Posterior cingulate gyrus (tissue), 11 donors: ENCODE results near the gene RAB33B.
"Not testable (repeated sequence)": the region's sequence is repeated elsewhere in the genome, so short reads cannot be mapped to it uniquely, and the experiment has no call there.

Experiments
- DNase-seq, 10 donors: peaks; one replicate each; pipeline versions ENCODE4 v3.0.0 to v3.0.0-alpha.2; 2020 to 2021; ENCODE audit warnings: mixed read lengths in 3 of 10
- intact Hi-C: fragments of 100-400 bp; cut with DNase I; formaldehyde crosslinking; loops from one replicate; pipeline ENCODE4 v1.15.1; 2023

The RAB33B gene

GRCh38 chr4:139454111-139455045 lies at the start of gene RAB33B:
TSS of gene RAB33B (plus strand) at chr4:139454121. CDS start at chr4:139454196, 75 bp downstream.
- intact Hi-C loops, result loop anchor here (5.0 to 10.0 kb wide), 3 partner anchors 103 to 280 kb away; partner anchors contain the start of genes ELF2 and SETD7
- DNase-seq, result peak in 2 of 10 donors; percentile 90 to 98

DNA sequence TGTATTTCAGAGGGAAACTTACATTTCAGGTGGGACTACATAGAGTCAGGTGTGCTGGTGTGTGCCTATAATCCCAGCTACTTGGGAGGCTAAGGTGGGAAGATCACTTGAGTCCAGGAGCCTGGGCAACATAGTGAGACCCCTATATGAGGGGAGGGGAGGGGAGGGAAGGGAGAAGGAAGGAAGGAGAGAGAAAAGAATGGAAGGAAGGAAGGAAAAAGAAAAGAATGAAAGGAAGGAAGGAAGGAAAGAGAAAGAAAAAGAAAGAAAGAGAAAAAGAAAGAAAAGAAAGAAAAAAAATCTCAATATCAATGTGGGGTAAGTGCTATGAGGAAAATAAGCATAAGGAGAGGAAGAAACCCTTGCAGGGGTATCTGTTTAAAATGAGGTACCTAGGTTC lies 43.6 kb upstream of the RAB33B start:
- no peak for DNase-seq
- intact Hi-C loops, result no loop called here

GRCh38 chr4:139414671-139415210 lies 39.2 kb upstream of the RAB33B start:
- DNase-seq, intact Hi-C loops: not testable (repeated sequence)

GRCh38 chr4:139416073-139416673 lies 37.7 kb upstream of the RAB33B start:
- intact Hi-C loops, result no loop called here
- peak in 1 of 10 donors; percentile 17 for DNase-seq

DNA sequence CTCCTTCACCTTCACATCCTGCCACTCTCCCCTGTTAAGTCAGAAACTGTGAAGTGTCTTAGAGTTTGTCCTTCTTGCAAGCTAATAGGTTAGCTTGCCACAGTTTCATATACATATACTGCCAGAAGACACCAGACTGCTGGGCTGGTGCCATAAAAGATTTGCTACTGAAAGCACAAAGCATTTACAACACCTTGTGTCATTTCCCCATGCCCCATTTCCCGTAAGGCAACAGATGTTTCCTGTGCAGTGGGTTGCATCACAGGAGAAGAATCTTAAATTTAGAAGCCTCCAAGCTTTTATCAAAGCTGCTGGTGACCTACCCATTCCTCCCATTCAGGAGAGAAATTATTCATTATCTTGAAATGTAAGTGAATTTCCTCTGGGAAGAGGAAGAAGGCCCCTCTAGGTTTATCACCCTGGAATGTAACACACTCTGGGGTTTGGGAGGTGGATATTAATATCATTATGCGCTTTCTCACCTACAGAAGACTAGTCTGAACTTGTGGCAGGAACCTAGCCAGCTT lies 34.5 kb upstream of the RAB33B start:
- peak in 4 of 10 donors; percentile 16 to 47 (median 27) for DNase-seq
- intact Hi-C loops, result no loop called here

DNA sequence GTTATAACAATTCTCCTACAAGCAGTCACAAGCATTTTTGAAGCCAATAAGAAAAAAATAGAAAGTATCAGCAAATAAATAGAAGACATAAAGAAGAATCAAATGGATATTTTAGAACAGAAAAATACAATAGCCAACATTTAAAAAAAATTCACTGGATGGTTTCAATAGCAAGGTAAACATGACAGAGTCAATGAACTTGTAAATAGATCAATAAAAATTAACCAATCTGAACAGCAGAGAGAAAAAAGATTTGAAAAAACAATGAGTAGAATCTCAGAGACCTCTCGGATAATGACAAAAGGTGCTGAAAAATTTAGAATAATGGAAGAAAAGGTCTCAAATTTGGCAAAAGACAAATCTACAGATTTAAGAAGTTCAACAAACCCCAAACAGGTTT lies 33.3 kb upstream of the RAB33B start:
- no peak for DNase-seq
- intact Hi-C loops, result no loop called here

DNA sequence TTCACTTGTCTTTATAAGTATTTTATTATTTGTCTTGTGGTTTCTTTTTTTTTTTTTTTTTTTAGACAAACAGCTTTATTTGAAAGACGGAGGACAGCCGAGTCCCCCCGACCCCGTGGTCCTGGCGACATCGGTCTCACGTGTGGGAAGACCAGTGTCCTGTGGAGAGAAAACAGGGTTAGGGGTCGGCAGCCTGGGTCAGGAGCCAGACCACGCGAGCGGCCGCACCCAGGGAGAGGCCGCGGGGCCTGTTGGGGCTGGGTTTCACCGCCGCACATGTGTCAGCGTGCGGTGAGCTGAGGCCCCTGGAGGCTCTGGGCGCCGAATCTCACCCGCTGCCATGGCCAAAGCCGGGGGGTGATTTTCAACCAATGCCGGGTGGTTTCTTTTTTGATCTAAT lies 17.8 kb upstream of the RAB33B start:
- intact Hi-C loops, result no loop called here
- no peak for DNase-seq

- intact Hi-C loops, result no loop called here
- no peak for DNase-seq
Measured at GRCh38 chr4:139438141-139438540, 15.8 kb upstream of the RAB33B start.

GRCh38 chr4:139441029-139441428 lies 12.9 kb upstream of the RAB33B start:
- intact Hi-C loops, result no loop called here
- DNase-seq, result no peak

GRCh38 chr4:139443661-139444060 lies 10.3 kb upstream of the RAB33B start:
- DNase-seq, result no peak
- intact Hi-C loops, result no loop called here

DNA sequence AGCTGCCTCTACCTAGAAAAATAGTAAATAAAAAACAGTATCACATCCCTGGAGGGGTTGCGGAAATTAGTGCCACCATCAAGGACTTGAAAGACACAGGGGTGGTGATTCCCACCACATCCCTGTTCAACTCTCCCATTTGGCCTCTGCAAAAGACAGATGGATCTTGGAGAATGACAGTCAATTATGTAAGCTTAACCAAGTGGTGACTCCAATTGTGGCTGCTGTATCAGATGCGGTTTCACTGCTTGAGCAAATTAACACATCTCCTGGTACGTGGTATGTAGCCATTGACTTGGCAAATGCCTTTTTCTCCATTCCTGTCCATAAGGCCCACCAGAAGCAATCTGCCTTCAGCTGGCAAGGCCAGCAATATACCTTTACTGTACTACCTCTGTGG lies 9.0 kb upstream of the RAB33B start:
- intact Hi-C loops, DNase-seq: not testable (repeated sequence)

GRCh38 chr4:139447078-139447477 lies 6.8 kb upstream of the RAB33B start:
- DNase-seq, intact Hi-C loops: not testable (repeated sequence)

GRCh38 chr4:139450586-139450985 lies 3.3 kb upstream of the RAB33B start:
- intact Hi-C loops, result loop anchor here (5.0 to 10.0 kb wide), 2 partner anchors 107 to 276 kb away; partner anchors contain the start of genes ELF2 and SETD7
- DNase-seq, result no peak

DNA sequence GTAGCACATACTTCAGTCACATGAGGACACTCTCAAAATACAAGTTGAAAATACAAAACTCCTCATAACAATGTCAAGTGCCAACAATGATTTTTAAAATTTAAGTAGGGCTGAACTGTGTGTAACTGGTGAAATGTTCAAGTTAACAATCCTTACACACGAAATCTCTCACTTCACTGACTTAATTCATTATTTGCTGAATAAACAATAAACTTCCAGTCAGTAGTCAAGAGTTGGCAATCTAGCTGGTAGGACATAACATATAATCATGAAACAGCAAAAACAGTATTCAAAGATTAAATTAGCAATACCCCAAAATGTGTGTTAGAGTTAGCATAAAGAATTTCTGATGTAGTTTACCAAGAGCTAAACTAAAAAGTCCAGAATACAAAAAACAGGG lies 1.9 kb upstream of the RAB33B start:
- intact Hi-C loops, result loop anchor here (5.0 to 10.0 kb wide), 2 partner anchors 105 to 277 kb away; partner anchors contain the start of genes ELF2 and SETD7
- DNase-seq, result no peak

- no peak for DNase-seq
- intact Hi-C loops, result loop anchor here (5.0 to 10.0 kb wide), 2 partner anchors 104 to 278 kb away; partner anchors contain the start of genes ELF2 and SETD7
Measured at GRCh38 chr4:139453041-139453370, 915 bp upstream of the RAB33B start.

DNA sequence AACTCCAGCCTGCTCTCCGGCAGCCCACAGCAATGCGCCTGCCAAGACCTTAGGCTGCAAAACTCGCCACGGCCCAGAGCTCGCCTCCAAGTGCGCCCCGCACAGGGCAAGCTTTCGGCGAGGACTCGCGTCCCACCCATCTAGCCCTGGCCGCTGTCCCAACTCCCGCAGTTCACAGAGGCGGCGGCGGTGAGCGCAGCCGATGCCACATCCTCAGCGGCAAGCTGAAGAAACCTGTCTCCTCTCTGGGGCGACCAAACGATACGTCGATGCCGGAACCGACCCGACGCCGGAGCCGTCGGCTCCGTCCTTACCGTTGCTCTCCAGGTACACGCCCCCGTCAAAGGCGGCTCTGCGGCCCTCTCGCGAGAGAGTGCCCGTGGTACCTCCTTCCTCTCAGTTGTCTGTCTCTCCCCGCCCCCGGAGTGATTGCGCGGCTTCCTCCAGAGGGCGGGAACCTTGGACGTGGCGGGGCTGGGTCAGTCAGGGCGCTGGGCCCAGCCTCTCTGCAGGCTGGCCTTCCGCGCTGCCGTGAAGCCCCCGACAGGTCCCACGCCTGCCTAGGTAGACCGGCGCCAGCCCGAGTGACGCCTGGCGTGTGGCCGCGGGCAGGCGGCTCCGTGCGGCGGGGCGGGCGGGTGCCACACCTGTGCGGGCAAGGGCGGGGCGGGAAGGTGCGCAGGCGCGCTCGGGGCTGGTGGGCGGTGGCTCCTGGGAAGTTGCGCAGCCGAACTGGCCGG lies 380 bp upstream of the RAB33B start:
- peak; percentile 86 to 99 (median 91) for DNase-seq
- intact Hi-C loops, result loop anchor here (5.0 to 10.0 kb wide), 2 partner anchors 104 to 279 kb away; partner anchors contain the start of genes ELF2 and SETD7

- intact Hi-C loops, result loop anchor here (5.0 to 10.0 kb wide), 2 partner anchors 158 to 280 kb away; partner anchors contain the start of gene ELF2
- no peak for DNase-seq
Measured at GRCh38 chr4:139455126-139455538, 1.2 kb downstream of the RAB33B start.

- intact Hi-C loops, result loop anchor here (5.0 to 10.0 kb wide), 2 partner anchors 160 to 283 kb away; partner anchors contain the start of gene ELF2
- no peak for DNase-seq
Measured at GRCh38 chr4:139457318-139457717, 3.4 kb downstream of the RAB33B start.

- DNase-seq, result no peak
- intact Hi-C loops, result loop anchor here (5.0 to 10.0 kb wide), 2 partner anchors 161 to 284 kb away; partner anchors contain the start of gene ELF2
Measured at GRCh38 chr4:139458543-139458942, 4.6 kb downstream of the RAB33B start.

DNA sequence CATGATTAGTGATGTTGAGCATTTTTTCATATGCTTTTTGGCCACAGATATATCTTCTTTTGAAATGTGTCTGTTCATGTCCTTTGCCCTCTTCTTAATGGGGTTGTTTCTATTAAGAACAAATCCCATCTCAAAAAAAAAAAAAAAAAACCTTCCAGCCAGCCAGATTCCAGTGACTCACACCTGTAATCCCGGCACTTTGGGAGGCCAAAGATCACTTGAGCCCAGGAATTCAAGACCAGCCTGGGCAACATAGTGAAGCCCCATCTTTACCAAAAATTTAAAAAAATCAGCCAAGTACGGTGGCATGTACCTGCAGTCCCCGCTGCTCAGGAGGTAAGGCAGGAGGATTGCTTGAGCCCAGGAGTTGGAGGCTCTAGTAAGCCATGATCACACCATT lies 5.1 kb downstream of the RAB33B start:
- intact Hi-C loops, result loop anchor here (5.0 to 10.0 kb wide), 2 partner anchors 162 to 284 kb away; partner anchors contain the start of gene ELF2
- DNase-seq, result no peak
